ENCODE data around the gene FBXL20. TPM values are rescaled to one million over a fixed set of nuclear protein-coding genes. Genes with fewer than 3 reads are reported as not detected.
A peak's percentile ranks its signal among the peaks of the same experiment; 100 is the strongest.

The FBXL20 gene
- total and polyA plus RNA-seq, 10 of the 15 experiments (the other 5 are each of a cell fraction or from before 2014, with no cell fraction given) = 1.2 to 8.3 (median 4.4) TPM

DNA sequence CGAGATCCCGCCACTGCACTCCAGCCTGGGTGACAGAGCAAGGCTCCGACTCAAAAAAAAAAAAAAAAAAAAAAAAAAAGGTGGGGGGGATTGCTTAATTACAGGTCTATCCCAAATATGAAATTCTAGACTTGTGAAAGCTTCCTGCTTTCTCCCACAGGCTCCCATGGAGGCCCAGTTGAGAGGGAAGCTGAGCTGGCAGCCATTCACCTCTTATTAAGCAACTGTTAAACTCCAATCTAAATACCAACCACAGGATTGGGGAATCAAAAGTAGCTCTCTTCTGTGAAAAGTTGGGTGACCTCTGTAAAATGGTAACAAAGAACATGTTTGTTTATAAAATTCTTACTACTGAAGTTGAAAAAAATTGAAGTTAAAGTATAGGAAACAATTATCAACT is 129.9 kb downstream of the FBXL20 start (continued):
- TF ChIP-seq E2F4 (IDR thresholded peaks at IDR 0.05; ENCODE audit: low read depth, low read length) (no peak), GATAD2B (conservative IDR thresholded peaks at IDR 0.05; ENCODE audit: low read depth) (no peak), MEF2B (IDR thresholded peaks at IDR 0.05; ENCODE audit: partially characterized antibody, poor library complexity, severe bottlenecking) (no peak), NR2F1 (conservative IDR thresholded peaks at IDR 0.05) (no peak)
- TF ChIP-seq, protein P1, sequence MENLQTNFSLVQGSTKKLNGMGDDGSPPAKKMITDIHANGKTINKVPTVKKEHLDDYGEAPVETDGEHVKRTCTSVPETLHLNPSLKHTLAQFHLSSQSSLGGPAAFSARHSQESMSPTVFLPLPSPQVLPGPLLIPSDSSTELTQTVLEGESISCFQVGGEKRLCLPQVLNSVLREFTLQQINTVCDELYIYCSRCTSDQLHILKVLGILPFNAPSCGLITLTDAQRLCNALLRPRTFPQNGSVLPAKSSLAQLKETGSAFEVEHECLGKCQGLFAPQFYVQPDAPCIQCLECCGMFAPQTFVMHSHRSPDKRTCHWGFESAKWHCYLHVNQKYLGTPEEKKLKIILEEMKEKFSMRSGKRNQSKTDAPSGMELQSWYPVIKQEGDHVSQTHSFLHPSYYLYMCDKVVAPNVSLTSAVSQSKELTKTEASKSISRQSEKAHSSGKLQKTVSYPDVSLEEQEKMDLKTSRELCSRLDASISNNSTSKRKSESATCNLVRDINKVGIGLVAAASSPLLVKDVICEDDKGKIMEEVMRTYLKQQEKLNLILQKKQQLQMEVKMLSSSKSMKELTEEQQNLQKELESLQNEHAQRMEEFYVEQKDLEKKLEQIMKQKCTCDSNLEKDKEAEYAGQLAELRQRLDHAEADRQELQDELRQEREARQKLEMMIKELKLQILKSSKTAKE (IDR thresholded peaks at IDR 0.05; ENCODE audit: low read depth, poor library complexity, severe bottlenecking) = no peak

GRCh38 chr17:39270923-39271322 is 130.5 kb downstream of the FBXL20 start:
- Histone ChIP-seq H3K27me3 (replicated peaks in 1 of 2; ENCODE audit: control insufficient read depth in 2 of 2, insufficient read depth in 2 of 2, low read length in 1 of 2) (no peaks in the 10 kb centered on the region), H3K79me2 (ENCODE audit: control insufficient read depth, insufficient read depth, low read length) (no peaks in the 10 kb centered on the region), H3K4me1 (ENCODE audit: control insufficient read depth, insufficient read depth, low read length) (no peaks in the 10 kb centered on the region), H3K4me3 (no peak overlapping the region), H3K36me3 (ENCODE audit: control insufficient read depth in 2 of 2, insufficient read depth in 2 of 2, low read length in 1 of 2) (peaks cover 0 to 2% of the 10 kb centered on the region in 2 experiments; a peak in 1 of 4 replicates), H4K20me1 (ENCODE audit: control insufficient read depth, insufficient read depth) (no peaks in the 10 kb centered on the region), H2AFZ (ENCODE audit: control insufficient read depth, low read depth, low read length) (no peak overlapping the region), H3K9me3 (replicated peaks; ENCODE audit: control insufficient read depth, insufficient read depth, low read length) (no peaks in the 10 kb centered on the region), H3K4me2 (ENCODE audit: control insufficient read depth, insufficient read depth) (no peak overlapping the region), H3K9ac (ENCODE audit: control insufficient read depth, insufficient read depth, low read length) (no peak overlapping the region), H3K27ac (ENCODE audit: control insufficient read depth, insufficient read depth) (no peak overlapping the region)
- no peak for ATAC-seq
- ChIA-PET CTCF (interaction anchor here (0.6 kb wide), 1 partner anchor 10 kb away, joined by 4 read pairs; no protein-coding TSS in a partner anchor), RAD21 (ENCODE audit: unreplicated experiment) (no interaction called here), POLR2A (no interaction called here), SMC1A (ENCODE audit: uncharacterized antibody, unreplicated experiment) (no interaction called here)
- in situ Hi-C loops (cut with MboI) (no loop called here), intact Hi-C loops (cut with micrococcal nuclease; ENCODE audit: unreplicated experiment) (no loop called here)
- DNase-seq (ENCODE audit: low read depth, low spot score) = no peak
- no peak for FAIRE-seq
- no TSS peak for BruUV-seq (replicated peaks)
- TF ChIP-seq RAD21 (IDR thresholded peaks at IDR 0.05; ENCODE audit: insufficient read depth, low read depth, low read length) (peak; percentile 69), SMC3 (IDR thresholded peaks at IDR 0.05; ENCODE audit: borderline replicate concordance, low read length) (peak; percentile 31; the same call in 1 of the 2 replicates), IRF4 (IDR thresholded peaks at IDR 0.05; ENCODE audit: low read depth, low read length) (no peak), PAX8 (IDR thresholded peaks at IDR 0.05) (no peak), CTCF (IDR thresholded peaks at IDR 0.05 in 2 of 3, conservative IDR thresholded peaks at IDR 0.05 in 1 of 3; ENCODE audit: control insufficient read depth in 2 of 3, extremely low read depth in 1 of 3, insufficient read depth in 1 of 3, low read depth in 3 of 3, low read length in 3 of 3) (peak in 2 of 3 experiments; percentile 24 to 35; a peak in 3 of 6 replicates), BHLHE40 (IDR thresholded peaks at IDR 0.05; ENCODE audit: borderline replicate concordance in 1 of 2, low read depth in 2 of 2, low read length in 1 of 2) (no peak)
- WGBS (ENCODE audit: insufficient coverage, insufficient replicate concordance, low lambda C conversion rate, missing lambda C conversion rate) = 77% methylated on average over 3 of the region's 3 CpGs

Measured in GM12878 (cell line).